SKM-1 treated with dmso at 0.1 percent for 144 hours (cell line): Measurements from ENCODE around the gene THRB.
"Not testable (repeated sequence)": the region's sequence is repeated elsewhere in the genome, so short reads cannot be mapped to it uniquely, and the experiment has no call there.

Experiments
- DNase-seq: peaks from one replicate; lab custom pipeline; 2025; ENCODE audit not compliant: unreplicated experiment; lab: John Stamatoyannopoulos, UW

THRB gene

GRCh38 chr3:24450160-24450907 is 44.3 kb downstream of the THRB start:
- no peak for DNase-seq

- no peak for DNase-seq
Measured at GRCh38 chr3:24447836-24448235, 46.8 kb downstream of the THRB start.

- DNase-seq, result no peak
Measured at GRCh38 chr3:24446032-24446431, 48.6 kb downstream of the THRB start.

GRCh38 chr3:24443476-24443875 is 51.2 kb downstream of the THRB start:
- DNase-seq, result no peak

- no peak for DNase-seq
Measured at GRCh38 chr3:24440760-24441464, 53.7 kb downstream of the THRB start.

- no peak for DNase-seq
Measured at GRCh38 chr3:24439021-24439420, 55.6 kb downstream of the THRB start.

- no peak for DNase-seq
Measured at GRCh38 chr3:24437326-24437725, 57.3 kb downstream of the THRB start.

- DNase-seq, result no peak
Measured at GRCh38 chr3:24435584-24435983, 59.1 kb downstream of the THRB start.

GRCh38 chr3:24434651-24435050 is 60.0 kb downstream of the THRB start:
- no peak for DNase-seq

GRCh38 chr3:24433838-24434591 is 60.6 kb downstream of the THRB start:
- DNase-seq, result no peak

- DNase-seq, result no peak
Measured at GRCh38 chr3:24432989-24433388, 61.7 kb downstream of the THRB start.

- DNase-seq, result no peak
Measured at GRCh38 chr3:24428481-24428880, 66.2 kb downstream of the THRB start.

GRCh38 chr3:24426896-24427295 is 67.8 kb downstream of the THRB start:
- no peak for DNase-seq

- not testable (repeated sequence) for DNase-seq
Measured at GRCh38 chr3:24420829-24421228, 73.8 kb downstream of the THRB start.

GRCh38 chr3:24420224-24420623 is 74.4 kb downstream of the THRB start:
- no peak for DNase-seq

- DNase-seq, result no peak
Measured at GRCh38 chr3:24419067-24419791, 75.4 kb downstream of the THRB start.

- DNase-seq, result no peak
Measured at GRCh38 chr3:24417730-24418129, 76.9 kb downstream of the THRB start.

- no peak for DNase-seq
Measured at GRCh38 chr3:24416224-24416623, 78.4 kb downstream of the THRB start.

GRCh38 chr3:24415824-24416223 is 78.8 kb downstream of the THRB start:
- DNase-seq, result no peak

- DNase-seq, result not testable (repeated sequence)
Measured at GRCh38 chr3:24413662-24414061, 81.0 kb downstream of the THRB start.

- DNase-seq, result no peak
Measured at GRCh38 chr3:24410860-24411259, 83.8 kb downstream of the THRB start.
